Fibroblast of lung (primary cell): ENCODE results near the gene PRCC. TPM values are rescaled to one million over a fixed set of nuclear protein-coding genes. Genes with fewer than 3 reads are reported as not detected.
A peak's percentile ranks its signal among the peaks of the same experiment; 100 is the strongest.

Source experiments
- DNase-seq, 2 donors: peaks; one replicate each; pipeline versions ENCODE4 v3.0.0 to v3.0.0-alpha.2; 2010; ENCODE audit warnings: low read depth in 2 of 2
- H2AFZ ChIP-seq: 2 replicates; pipeline ENCODE4 v1.5.1; 2012; ENCODE audit warnings: low read length, control low read depth, inconsistent platforms
- H3K27ac ChIP-seq: 2 replicates; pipeline ENCODE4 v1.5.1; 2011; ENCODE audit warnings: low read length, control low read depth; ENCODE audit not compliant: insufficient read depth
- H3K27me3 ChIP-seq: 2 replicates; pipeline ENCODE4 v1.5.1; 2011; ENCODE audit warnings: mild to moderate bottlenecking, low read length; ENCODE audit not compliant: control insufficient read depth, insufficient read depth
- H3K36me3 ChIP-seq: 2 replicates; pipeline ENCODE4 v1.5.1; 2011; ENCODE audit warnings: low read length; ENCODE audit not compliant: control insufficient read depth, insufficient read depth
- H3K4me1 ChIP-seq: 2 replicates; pipeline ENCODE4 v1.5.1; 2011; ENCODE audit warnings: low read length; ENCODE audit not compliant: control insufficient read depth, insufficient read depth; ENCODE audit errors: extremely low read depth
- H3K4me2 ChIP-seq: 2 replicates; pipeline ENCODE4 v1.5.1; 2011; ENCODE audit warnings: low read length, control low read depth; ENCODE audit not compliant: insufficient read depth; ENCODE audit errors: extremely low read depth
- H3K4me3 ChIP-seq, 4 experiments: fragments of 200-600 bp in 1 of 4; sonication (generic) in 1 of 4; replicated peaks in 1 of 4; 2 replicates each; pipeline ENCODE4 v1.5.1; 2011 to 2016; ENCODE audit warnings: low read length in 4 of 4, low read depth in 3 of 4, mild to moderate bottlenecking in 3 of 4, control low read depth in 2 of 4, inconsistent platforms in 1 of 4, mixed read lengths in 1 of 4; ENCODE audit not compliant: insufficient read depth in 1 of 4; ENCODE audit errors: control extremely low read depth in 1 of 4
- H3K79me2 ChIP-seq: 2 replicates; pipeline ENCODE4 v1.5.1; 2012; ENCODE audit warnings: mild to moderate bottlenecking, low read length, inconsistent platforms; ENCODE audit not compliant: control insufficient read depth, insufficient read depth
- H3K9ac ChIP-seq: 2 replicates; pipeline ENCODE4 v1.5.1; 2011; ENCODE audit warnings: mild to moderate bottlenecking, low read length, control low read depth; ENCODE audit not compliant: insufficient read depth
- H3K9me3 ChIP-seq: 2 replicates; pipeline ENCODE4 v1.5.1; 2012; ENCODE audit warnings: low read depth, low read length; ENCODE audit not compliant: control insufficient read depth, insufficient read depth
- H4K20me1 ChIP-seq: 2 replicates; pipeline ENCODE4 v1.5.1; 2011; ENCODE audit warnings: low read length; ENCODE audit not compliant: control insufficient read depth, insufficient read depth; ENCODE audit errors: extremely low read depth
- EZH2 ChIP-seq: IDR thresholded peaks from 2 replicates; pipeline ENCODE4 v1.5.1; 2012; ENCODE audit warnings: low read length, control low read depth, mild to moderate bottlenecking; ENCODE audit errors: missing control alignments
- polyA plus RNA-seq, 2 donors: library from polyadenylated mRNA; depleted of rRNA in 1 of 2; stranded (reverse) in 1 of 2; unstranded in 1 of 2; fragments of >200 nt; gene quantifications; 2 replicates each; pipeline ENCODE4 v1.2.1, GENCODE V29; 2011 to 2012; ENCODE audit warnings: missing spikeins in 1 of 2
- total RNA-seq: library from RNA; depleted of rRNA; stranded (reverse); fragments of >200 nt; gene quantifications from 2 replicates; pipeline ENCODE4 v1.2.1, GENCODE V29; 2014
- TF ChIP-seq, protein P1 (sequence below), 2 donors: IDR thresholded peaks in 1 of 2; conservative IDR thresholded peaks in 1 of 2; 1 replicate in 1 of 2; 2 replicates in 1 of 2; pipeline ENCODE4 v1.5.1; 2011 to 2012; ENCODE audit warnings: low read length in 2 of 2, control low read depth in 1 of 2, inconsistent platforms in 1 of 2, low read depth in 1 of 2, mild to moderate bottlenecking in 1 of 2

Gene PRCC
- total and polyA plus RNA-seq, 2 donors (not counting 1 experiment from before 2014, with no cell fraction given) = 13.2 to 52.0 TPM

DNA sequence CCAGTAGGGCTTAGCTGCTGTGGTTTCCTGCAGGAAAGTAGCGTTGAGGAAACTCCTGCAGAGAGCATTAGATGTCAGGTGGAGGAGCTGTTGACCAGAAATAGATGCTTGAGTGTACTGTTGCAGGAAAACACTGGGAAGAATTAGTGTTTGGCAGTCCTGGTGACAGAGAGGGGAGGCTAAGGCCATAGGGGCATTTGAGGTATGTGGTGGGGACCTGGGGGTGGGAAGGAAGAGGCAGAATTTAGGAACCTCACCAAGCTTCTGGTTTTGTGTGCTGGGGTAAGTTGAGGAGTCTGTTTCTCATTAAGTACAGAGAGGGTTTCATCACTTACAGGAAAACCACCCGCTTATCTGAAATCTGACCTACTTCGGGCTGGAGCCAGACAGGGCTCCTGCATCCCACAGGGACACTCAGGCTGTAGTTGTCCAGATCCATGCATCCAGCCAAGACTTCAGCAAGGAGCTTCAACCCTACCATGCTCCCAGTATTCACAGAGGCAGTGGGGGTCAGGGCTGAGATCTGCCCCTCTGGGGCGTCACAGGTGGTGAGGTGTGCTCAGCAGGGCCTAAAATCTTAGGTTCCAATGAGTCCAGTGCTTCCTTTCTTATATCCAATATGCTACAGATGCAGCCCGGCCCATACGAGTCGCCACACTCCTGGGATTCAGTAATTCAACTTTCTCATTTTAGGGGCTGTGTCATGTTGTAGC lies 34.2 kb downstream of the PRCC start:
- Histone ChIP-seq H3K27ac (no peak overlapping the region), H3K9me3 (no peaks in the 10 kb centered on the region), H3K4me1 (peaks cover 4% of the 10 kb centered on the region), H3K27me3 (no peaks in the 10 kb centered on the region), H3K36me3 (peaks cover 6% of the 10 kb centered on the region), H3K4me2 (no peak overlapping the region), H3K79me2 (no peaks in the 10 kb centered on the region), H2AFZ (no peak overlapping the region), H3K9ac (no peak overlapping the region), H3K4me3 (no peak overlapping the region), H4K20me1 (no peaks in the 10 kb centered on the region)
- no peak for TF ChIP-seq EZH2
- TF ChIP-seq, protein P1, sequence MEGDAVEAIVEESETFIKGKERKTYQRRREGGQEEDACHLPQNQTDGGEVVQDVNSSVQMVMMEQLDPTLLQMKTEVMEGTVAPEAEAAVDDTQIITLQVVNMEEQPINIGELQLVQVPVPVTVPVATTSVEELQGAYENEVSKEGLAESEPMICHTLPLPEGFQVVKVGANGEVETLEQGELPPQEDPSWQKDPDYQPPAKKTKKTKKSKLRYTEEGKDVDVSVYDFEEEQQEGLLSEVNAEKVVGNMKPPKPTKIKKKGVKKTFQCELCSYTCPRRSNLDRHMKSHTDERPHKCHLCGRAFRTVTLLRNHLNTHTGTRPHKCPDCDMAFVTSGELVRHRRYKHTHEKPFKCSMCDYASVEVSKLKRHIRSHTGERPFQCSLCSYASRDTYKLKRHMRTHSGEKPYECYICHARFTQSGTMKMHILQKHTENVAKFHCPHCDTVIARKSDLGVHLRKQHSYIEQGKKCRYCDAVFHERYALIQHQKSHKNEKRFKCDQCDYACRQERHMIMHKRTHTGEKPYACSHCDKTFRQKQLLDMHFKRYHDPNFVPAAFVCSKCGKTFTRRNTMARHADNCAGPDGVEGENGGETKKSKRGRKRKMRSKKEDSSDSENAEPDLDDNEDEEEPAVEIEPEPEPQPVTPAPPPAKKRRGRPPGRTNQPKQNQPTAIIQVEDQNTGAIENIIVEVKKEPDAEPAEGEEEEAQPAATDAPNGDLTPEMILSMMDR (conservative IDR thresholded peaks at IDR 0.05 in 1 of 2, IDR thresholded peaks at IDR 0.05 in 1 of 2; ENCODE audit: low read depth in 1 of 2, low read length in 2 of 2) = peak; percentile 13 to 28
- peak; percentile 30 to 90 for DNase-seq

DNA sequence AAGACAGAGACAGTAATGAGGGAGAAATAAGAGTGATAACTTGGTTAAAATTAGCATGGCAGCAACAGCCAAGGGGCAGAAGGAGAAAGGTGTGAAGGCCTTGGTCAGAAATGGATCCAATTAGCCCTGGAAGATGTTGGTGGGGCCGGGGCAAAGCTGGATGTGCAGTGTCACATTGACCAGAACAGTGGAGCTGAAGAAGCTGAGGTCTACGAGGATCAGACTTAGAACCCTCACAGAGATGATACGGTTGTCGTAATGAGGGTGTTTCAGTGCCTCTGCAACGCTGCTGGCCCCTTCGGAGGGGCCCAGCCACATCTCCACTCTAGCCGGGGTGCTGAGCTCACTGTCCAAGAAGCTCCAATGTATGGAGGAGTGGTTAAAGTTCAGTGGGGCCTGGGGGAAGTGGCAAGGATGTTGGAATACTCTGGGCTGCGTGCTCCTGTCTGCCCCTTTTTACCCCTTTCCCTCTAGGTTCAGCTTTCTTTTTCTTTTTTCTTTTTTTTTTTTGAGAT lies 35.1 kb downstream of the PRCC start:
- no peak overlapping the region for H3K4me2 ChIP-seq
- H3K79me2 ChIP-seq = no peaks in the 10 kb centered on the region
- no peak for TF ChIP-seq EZH2
- TF ChIP-seq, protein P1 (conservative IDR thresholded peaks at IDR 0.05 in 1 of 2, IDR thresholded peaks at IDR 0.05 in 1 of 2; ENCODE audit: low read depth in 1 of 2, low read length in 2 of 2) = no peak
- no peak for DNase-seq
- no peaks in the 10 kb centered on the region for H3K27me3 ChIP-seq
- H4K20me1 ChIP-seq = no peaks in the 10 kb centered on the region
- H2AFZ ChIP-seq = no peak overlapping the region
- H3K4me3 ChIP-seq = no peak overlapping the region
- H3K9me3 ChIP-seq = no peaks in the 10 kb centered on the region
- no peak overlapping the region for H3K9ac ChIP-seq
- no peak overlapping the region for H3K27ac ChIP-seq
- peaks cover 3% of the 10 kb centered on the region for H3K36me3 ChIP-seq
- H3K4me1 ChIP-seq = peaks cover 4% of the 10 kb centered on the region

DNA sequence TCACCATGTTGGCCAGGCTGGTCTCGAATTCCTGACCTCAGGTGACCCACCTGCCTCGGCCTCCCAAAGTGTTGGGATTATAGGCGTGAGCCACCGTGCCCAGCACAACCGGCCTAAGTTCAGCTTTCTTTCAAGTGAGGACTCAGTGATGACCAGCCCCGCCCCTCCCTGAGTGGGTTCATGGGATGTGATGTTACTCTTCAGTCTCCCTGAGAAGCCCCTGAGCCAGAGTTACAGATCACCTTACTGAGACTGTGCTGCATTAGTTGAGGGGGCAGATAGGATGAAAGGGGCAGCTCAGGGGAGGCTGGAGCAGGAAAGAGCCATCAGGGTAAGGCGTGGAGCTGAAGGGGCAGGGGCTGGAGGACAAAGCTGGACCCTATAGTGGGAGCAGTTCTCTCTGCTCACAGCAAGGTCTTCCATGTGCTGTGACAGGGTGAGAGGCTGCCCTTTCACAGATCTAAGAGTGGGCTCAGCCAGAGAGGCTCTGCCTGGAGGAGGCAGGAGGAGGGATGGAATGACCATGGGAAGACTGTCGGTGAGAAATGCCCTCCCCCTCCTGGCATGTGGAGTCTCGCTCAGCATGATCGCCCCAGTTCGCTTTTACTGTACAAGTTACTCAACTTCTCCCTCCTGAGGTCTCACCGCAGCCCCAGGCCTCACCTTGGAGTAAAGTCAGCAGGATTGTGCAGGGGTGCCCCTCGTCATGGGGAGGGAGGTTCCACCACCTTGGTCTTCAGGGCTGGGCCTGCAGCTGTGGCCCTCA lies 35.9 kb downstream of the PRCC start:
- H3K4me1 ChIP-seq = peaks cover 4% of the 10 kb centered on the region
- H3K4me2 ChIP-seq = no peak overlapping the region
- no peak overlapping the region for H3K27ac ChIP-seq

More for the DNA sequence above, 35.9 kb downstream of the PRCC start:
- TF ChIP-seq, protein P1 (conservative IDR thresholded peaks at IDR 0.05 in 1 of 2, IDR thresholded peaks at IDR 0.05 in 1 of 2; ENCODE audit: low read depth in 1 of 2, low read length in 2 of 2) = no peak
- no peak for TF ChIP-seq EZH2
- no peak for DNase-seq
- H3K36me3 ChIP-seq = no peaks in the 10 kb centered on the region
- H3K9me3 ChIP-seq = no peaks in the 10 kb centered on the region
- H2AFZ ChIP-seq = no peak overlapping the region
- H3K27me3 ChIP-seq = no peaks in the 10 kb centered on the region
- H3K79me2 ChIP-seq = no peaks in the 10 kb centered on the region
- no peak overlapping the region for H3K9ac ChIP-seq
- H4K20me1 ChIP-seq = no peaks in the 10 kb centered on the region
- no peak overlapping the region for H3K4me3 ChIP-seq
